H9 (cell line): Measurements from ENCODE around the gene EEF1A2. TPM values are rescaled to one million over a fixed set of nuclear protein-coding genes. Genes with fewer than 3 reads are reported as not detected.

Experiments
- DNase-seq: peaks from one replicate; pipeline ENCODE4 v3.0.0-alpha.2; 2017
- H2AFZ ChIP-seq: one replicate; pipeline ENCODE4 v1.6.1; 2013; ENCODE audit warnings: mild to moderate bottlenecking, low read length, control low read depth, moderate library complexity
- H2AK5ac ChIP-seq: 2 replicates; pipeline ENCODE4 v1.6.1; 2013; ENCODE audit warnings: low read length, control low read depth, mixed read lengths; ENCODE audit not compliant: insufficient read length
- H2BK120ac ChIP-seq: one replicate; pipeline ENCODE4 v1.6.1; 2013; ENCODE audit warnings: low read depth, mild to moderate bottlenecking, low read length, control low read depth, inconsistent platforms; ENCODE audit not compliant: poor library complexity, severe bottlenecking
- H2BK12ac ChIP-seq: 2 replicates; pipeline ENCODE4 v1.6.1; 2013; ENCODE audit warnings: low read length, control low read depth, mixed read lengths, low read depth; ENCODE audit not compliant: insufficient read length
- H2BK15ac ChIP-seq: 2 replicates; pipeline ENCODE4 v1.6.1; 2013; ENCODE audit warnings: low read depth, low read length, control low read depth
- H2BK20ac ChIP-seq: one replicate; pipeline ENCODE4 v1.6.1; 2013; ENCODE audit warnings: low read depth, mild to moderate bottlenecking, low read length, control low read depth, inconsistent platforms; ENCODE audit not compliant: poor library complexity, severe bottlenecking
- H2BK5ac ChIP-seq: 2 replicates; pipeline ENCODE4 v1.6.1; 2013; ENCODE audit warnings: low read length, control low read depth, mixed read lengths; ENCODE audit not compliant: insufficient read length
- H3K14ac ChIP-seq: 2 replicates; pipeline ENCODE4 v1.6.1; 2013; ENCODE audit warnings: low read length, control low read depth; ENCODE audit not compliant: insufficient read depth
- H3K18ac ChIP-seq: 2 replicates; pipeline ENCODE4 v1.6.1; 2013; ENCODE audit warnings: low read depth, mild to moderate bottlenecking, mixed read lengths, low read length, control low read depth; ENCODE audit not compliant: insufficient read length
- H3K23ac ChIP-seq: 2 replicates; pipeline ENCODE4 v1.6.1; 2013; ENCODE audit warnings: low read length, control low read depth, mixed read lengths, low read depth; ENCODE audit not compliant: insufficient read length
- H3K23me2 ChIP-seq: 2 replicates; pipeline ENCODE4 v1.6.1; 2013; ENCODE audit warnings: low read depth, mild to moderate bottlenecking, mixed read lengths, low read length, control low read depth; ENCODE audit not compliant: insufficient read length, poor library complexity, severe bottlenecking
- H3K27ac ChIP-seq: 2 replicates; pipeline ENCODE4 v1.5.1; 2013; ENCODE audit warnings: low read length, control low read depth, mixed read lengths, low read depth; ENCODE audit not compliant: insufficient read length
- H3K27me3 ChIP-seq: 2 replicates; pipeline ENCODE4 v1.6.1; 2013; ENCODE audit warnings: low read length, control low read depth, inconsistent platforms; ENCODE audit not compliant: insufficient read depth
- H3K4ac ChIP-seq: 2 replicates; pipeline ENCODE4 v1.6.1; 2013; ENCODE audit warnings: low read depth, mild to moderate bottlenecking, control low read depth, inconsistent platforms, low read length, moderate library complexity
- H3K4me1 ChIP-seq: 2 replicates; pipeline ENCODE4 v1.6.1; 2013; ENCODE audit warnings: low read length, control low read depth, inconsistent platforms; ENCODE audit not compliant: insufficient read depth
- H3K4me2 ChIP-seq: 2 replicates; pipeline ENCODE4 v1.6.1; 2013; ENCODE audit warnings: low read length, control low read depth, mixed read lengths; ENCODE audit not compliant: insufficient read length, insufficient read depth
- H3K56ac ChIP-seq: 2 replicates; pipeline ENCODE4 v1.6.1; 2013; ENCODE audit warnings: low read depth, mild to moderate bottlenecking, mixed read lengths, low read length, control low read depth; ENCODE audit not compliant: insufficient read length
- H3K79me1 ChIP-seq: 2 replicates; pipeline ENCODE4 v1.6.1; 2013; ENCODE audit warnings: low read depth, mild to moderate bottlenecking, moderate library complexity, low read length, control low read depth, inconsistent platforms; ENCODE audit not compliant: insufficient read depth, poor library complexity, severe bottlenecking
- H3K79me2 ChIP-seq: 2 replicates; pipeline ENCODE4 v1.6.1; 2013; ENCODE audit warnings: low read length, control low read depth, inconsistent platforms; ENCODE audit not compliant: insufficient read depth
- H3K9ac ChIP-seq: 2 replicates; pipeline ENCODE4 v1.6.1; 2013; ENCODE audit warnings: low read length, control low read depth, mixed read lengths; ENCODE audit not compliant: insufficient read length; ENCODE audit errors: extremely low read depth
- H3K9me3 ChIP-seq: one replicate; pipeline ENCODE4 v1.6.1; 2013; ENCODE audit warnings: low read depth, low read length, inconsistent platforms; ENCODE audit not compliant: control insufficient read depth
- H3T11ph ChIP-seq: one replicate; pipeline ENCODE4 v1.6.1; 2013; ENCODE audit warnings: mild to moderate bottlenecking, low read length, control low read depth, inconsistent platforms
- H4K20me1 ChIP-seq: one replicate; pipeline ENCODE4 v1.6.1; 2013; ENCODE audit not compliant: control insufficient read depth, insufficient read length, insufficient read depth
- H4K5ac ChIP-seq: 2 replicates; pipeline ENCODE4 v1.6.1; 2013; ENCODE audit warnings: low read depth, mild to moderate bottlenecking, mixed read lengths, low read length, control low read depth; ENCODE audit not compliant: insufficient read length
- H4K8ac ChIP-seq: replicated peaks from 2 replicates; pipeline ENCODE4 v1.6.1; 2013; ENCODE audit warnings: low read length, control low read depth, mixed read lengths, low read depth; ENCODE audit not compliant: insufficient read length
- H4K91ac ChIP-seq: 2 replicates; pipeline ENCODE4 v1.6.1; 2013; ENCODE audit warnings: low read depth, mild to moderate bottlenecking, moderate library complexity, mixed read lengths, low read length, control low read depth; ENCODE audit not compliant: insufficient read length
- H3K27ac Mint-ChIP-seq, 3 experiments: 2 replicates in 2 of 3; 3 replicates in 1 of 3; pipeline ENCODE4 v1.8.0; 2020 to 2021; ENCODE audit warnings: mixed read lengths in 3 of 3, mild to moderate bottlenecking in 1 of 3, moderate library complexity in 1 of 3
- H3K27me3 Mint-ChIP-seq: 2 replicates; pipeline ENCODE4 v1.8.0; 2021; ENCODE audit warnings: low read depth, mild to moderate bottlenecking, moderate library complexity, mixed read lengths
- H3K36me3 Mint-ChIP-seq, 3 experiments: 2 replicates in 2 of 3; 3 replicates in 1 of 3; pipeline ENCODE4 v1.8.0; 2020 to 2021; ENCODE audit warnings: low read depth in 3 of 3, mixed read lengths in 3 of 3; ENCODE audit not compliant: insufficient read depth in 1 of 3
- H3K4me1 Mint-ChIP-seq, 2 experiments: 2 replicates each; pipeline ENCODE4 v1.8.0; 2020; ENCODE audit warnings: mixed read lengths in 2 of 2
- H3K4me3 Mint-ChIP-seq, 2 experiments: 2 replicates in 1 of 2; 3 replicates in 1 of 2; pipeline ENCODE4 v1.8.0; 2020 to 2021; ENCODE audit warnings: mild to moderate bottlenecking in 2 of 2, mixed read lengths in 2 of 2, moderate library complexity in 1 of 2
- H3K9me3 Mint-ChIP-seq, 2 experiments: 2 replicates in 1 of 2; 3 replicates in 1 of 2; pipeline ENCODE4 v1.8.0; 2020; ENCODE audit warnings: mild to moderate bottlenecking in 2 of 2, mixed read lengths in 2 of 2, moderate library complexity in 1 of 2
- CTCF ChIP-seq: fragments of 200-600 bp; sonication (generic); conservative IDR thresholded peaks from 3 replicates; pipeline ENCODE4 v1.8.0; 2021; ENCODE audit warnings: antibody characterized with exemption, mild to moderate bottlenecking
- WGBS: extraction: QIAGEN DNeasy Blood & Tissue Kit; methylation state at CpG from one replicate; pipeline ENCODE4 v1.1.7; 2013; ENCODE audit warnings: missing lambda C conversion rate, low lambda C conversion rate, mixed read lengths; ENCODE audit not compliant: insufficient read length; ENCODE audit errors: extremely low coverage; 5-methylcytosine and 5-hydroxymethylcytosine counted together
- total RNA-seq: library from RNA; stranded (reverse); gene quantifications from 2 replicates; pipeline ENCODE4 v1.2.1, GENCODE V29; 2021

The EEF1A2 gene
- total RNA-seq, 1 experiment from 2014 or later, result 27.4 TPM

DNA sequence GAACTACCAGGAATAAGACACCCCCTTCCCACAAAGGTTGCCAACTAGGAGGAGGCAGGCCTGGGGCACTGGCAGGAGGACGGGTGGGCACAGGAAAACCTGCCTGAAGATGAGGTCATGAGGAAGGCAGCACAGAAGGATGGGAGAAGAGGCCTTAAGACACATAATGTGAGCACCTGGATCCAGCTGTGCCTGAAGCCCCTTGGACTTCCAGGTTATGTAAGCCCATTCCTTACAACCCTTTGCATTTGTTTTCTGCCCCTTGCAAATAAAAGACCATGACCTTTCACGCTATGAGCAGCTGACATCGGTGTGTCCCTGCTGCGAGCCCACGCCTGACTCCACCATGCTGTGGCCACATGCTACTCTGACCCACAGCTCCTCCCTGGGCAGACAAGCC, 49.9 kb downstream of the EEF1A2 start:
- H3K23me2 ChIP-seq, result no peaks in the 10 kb centered on the region
- H2BK15ac ChIP-seq, result no peak overlapping the region
- DNase-seq, result no peak
- no peak overlapping the region for H3K27ac ChIP-seq
- H3K56ac ChIP-seq, result no peak overlapping the region
- H2BK5ac ChIP-seq, result no peak overlapping the region
- no CpG with 5 or more reads among the region's 5 CpGs for WGBS
- H3K79me1 ChIP-seq, result no peaks in the 10 kb centered on the region
- H4K8ac ChIP-seq, result no peak overlapping the region
- H4K91ac ChIP-seq, result no peak overlapping the region
- H2BK12ac ChIP-seq, result no peak overlapping the region
- H3K23ac ChIP-seq, result no peak overlapping the region
- Mint-ChIP-seq H3K9me3 (no peaks in the 10 kb centered on the region; a peak in 1 of 5 replicates), H3K36me3 (peaks cover 0 to 10% (median 1%) of the 10 kb centered on the region in 3 experiments; a peak in 3 of 7 replicates), H3K4me3 (no peak overlapping the region), H3K27ac (peak overlapping the region in 2 of 3 experiments; percentile 28 to 92; a peak in 3 of 7 replicates), H3K4me1 (peaks cover 18 to 41% of the 10 kb centered on the region in 2 experiments), H3K27me3 (no peaks in the 10 kb centered on the region)
- H3K9me3 ChIP-seq, result no peaks in the 10 kb centered on the region
- H4K5ac ChIP-seq, result no peak overlapping the region
- no peak overlapping the region for H3T11ph ChIP-seq
- H3K79me2 ChIP-seq, result no peaks in the 10 kb centered on the region; the same call in 1 of the 2 replicates
- no peak overlapping the region for H2BK120ac ChIP-seq
- no peaks in the 10 kb centered on the region for H3K27me3 ChIP-seq
- H2AK5ac ChIP-seq, result no peak overlapping the region
- peaks cover 2% of the 10 kb centered on the region; the same call in 1 of the 2 replicates for H3K4me1 ChIP-seq
- H3K9ac ChIP-seq, result no peak overlapping the region
- H3K4ac ChIP-seq, result no peak overlapping the region
- H3K14ac ChIP-seq, result no peak overlapping the region
- H3K18ac ChIP-seq, result no peak overlapping the region
- TF ChIP-seq CTCF, result no peak
- H4K20me1 ChIP-seq, result peaks cover 6% of the 10 kb centered on the region
- no peak overlapping the region for H2AFZ ChIP-seq
- H2BK20ac ChIP-seq, result no peak overlapping the region
- no peak overlapping the region for H3K4me2 ChIP-seq
